HepG2 (cell line): ENCODE data around the gene THUMPD2. TPM values are rescaled to one million over a fixed set of nuclear protein-coding genes. Genes with fewer than 3 reads are reported as not detected.

Source experiments
- ATAC-seq: fragments of 200-7000 bp; cut with Tn5 transposase; 3 replicates; pipeline ENCODE4 v1.9.1; 2020; ENCODE audit warnings: mild to moderate bottlenecking, moderate library complexity
- BruUV-seq: library from RNA; stranded (reverse); fragments of 400-500 nt; replicated peaks from 2 replicates; lab custom pipeline; 2021; lab: Mats Ljungman, UMichigan
- CTCF ChIA-PET: fragments of 300-600 bp; formaldehyde crosslinking; extraction: SDS; loops from one replicate; lab custom pipeline; 2021; ENCODE audit warnings: low total read pairs, inconsistent platforms, low intra/inter-chr PET ratio; lab: Yijun Ruan, JAX
- POLR2A ChIA-PET: fragments of 350-600 bp; sonication (Branson Sonifier 250); formaldehyde crosslinking; loops from one replicate; lab custom pipeline; 2020; ENCODE audit warnings: antibody characterized with exemption, inconsistent platforms; lab: Yijun Ruan, JAX
- DNase-seq: peaks from one replicate; pipeline ENCODE4 v3.0.0-alpha.2; 2015; ENCODE audit warnings: low spot score
- FAIRE-seq: peaks from 3 replicates; lab custom pipeline; 2011; peaks lifted over from hg19 to GRCh38; lab: Jason Lieb, UNC
- H2AFZ ChIP-seq: one replicate; pipeline ENCODE4 v1.6.1; 2011; ENCODE audit warnings: low read length, inconsistent platforms
- H3K27ac ChIP-seq: fragments of 300-600 bp; 3 replicates; pipeline ENCODE4 v1.8.0; 2011; ENCODE audit warnings: mixed run types, mild to moderate bottlenecking, mixed read lengths, low read length, inconsistent platforms; ENCODE audit not compliant: insufficient read depth; ENCODE audit errors: extremely low read length
- H3K27me3 ChIP-seq, 2 experiments: fragments of 200-600 bp in 1 of 2; 2 replicates in 1 of 2; 3 replicates in 1 of 2; pipeline versions ENCODE4 v1.6.0 to v1.8.0; 2011; ENCODE audit warnings: low read length in 2 of 2, mild to moderate bottlenecking in 2 of 2, moderate library complexity in 2 of 2, inconsistent platforms in 1 of 2; ENCODE audit not compliant: insufficient read depth in 2 of 2, control insufficient read depth in 1 of 2
- H3K36me3 ChIP-seq, 2 experiments: fragments of 200-600 bp in 1 of 2; replicated peaks in 1 of 2; 2 replicates in 1 of 2; 3 replicates in 1 of 2; pipeline versions ENCODE4 v1.5.1 to v1.8.0; 2011; ENCODE audit warnings: low read length in 2 of 2, inconsistent platforms in 1 of 2; ENCODE audit not compliant: insufficient read depth in 2 of 2, control insufficient read depth in 1 of 2
- H3K4me1 ChIP-seq: 2 replicates; pipeline ENCODE4 v1.5.1; 2012; ENCODE audit warnings: low read length, inconsistent platforms; ENCODE audit not compliant: insufficient read depth
- H3K4me2 ChIP-seq: 2 replicates; pipeline ENCODE4 v1.6.0; 2011; ENCODE audit warnings: low read depth, low read length, inconsistent platforms
- H3K4me3 ChIP-seq, 3 experiments: fragments of 200-600 bp in 1 of 3; sonication (generic), shearing (Covaris generic) in 1 of 3; replicated peaks in 1 of 3; 2 replicates each; pipeline ENCODE4 v1.5.1; 2011 to 2016; ENCODE audit warnings: low read length in 3 of 3, inconsistent platforms in 2 of 3, low read depth in 2 of 3, mild to moderate bottlenecking in 2 of 3, control low read depth in 1 of 3, mixed read lengths in 1 of 3; ENCODE audit not compliant: insufficient read depth in 1 of 3
- H3K79me2 ChIP-seq: one replicate; pipeline ENCODE4 v1.6.1; 2011; ENCODE audit warnings: low read length, inconsistent platforms; ENCODE audit not compliant: insufficient read depth
- H3K9ac ChIP-seq: 2 replicates; pipeline ENCODE4 v1.6.0; 2011; ENCODE audit warnings: mild to moderate bottlenecking, low read depth, low read length, inconsistent platforms; ENCODE audit not compliant: insufficient read depth
- H3K9me3 ChIP-seq: 2 replicates; pipeline ENCODE4 v1.5.1; 2012; ENCODE audit warnings: mild to moderate bottlenecking, low read length
- H4K20me1 ChIP-seq: 2 replicates; pipeline ENCODE4 v1.6.0; 2011; ENCODE audit warnings: inconsistent platforms, mild to moderate bottlenecking, low read length, moderate library complexity; ENCODE audit not compliant: insufficient read depth
- HNRNPH1 ChIP-seq: fragments of 200-400 bp; formaldehyde crosslinking; optimal IDR thresholded peaks from 2 replicates; pipeline ENCODE3; 2017; ENCODE audit warnings: mild to moderate bottlenecking, low read depth, low read length
- HOXD1 ChIP-seq: sonication (generic); formaldehyde crosslinking; IDR thresholded peaks from 2 replicates; pipeline ENCODE4 v1.5.0; 2020; ENCODE audit warnings: missing genetic modification reagents
- KDM6A ChIP-seq: IDR thresholded peaks from 2 replicates; pipeline ENCODE4 v1.6.1; 2016; ENCODE audit warnings: low read depth
- MAFF ChIP-seq: IDR thresholded peaks from 2 replicates; pipeline ENCODE4 v1.6.1; 2011; ENCODE audit warnings: low read depth, low read length, improper control_type of control experiment
- NFIC ChIP-seq: IDR thresholded peaks from 2 replicates; pipeline ENCODE4 v1.6.1; 2012; ENCODE audit warnings: mild to moderate bottlenecking, low read length, inconsistent platforms
- NFKBIZ ChIP-seq: IDR thresholded peaks from 2 replicates; pipeline ENCODE4 v1.6.1; 2018; ENCODE audit warnings: missing genetic modification reagents, missing compliant biosample characterization
- NR2F6 ChIP-seq, 2 experiments: IDR thresholded peaks; 2 replicates each; pipeline ENCODE4 v1.6.1; 2016; ENCODE audit warnings: antibody characterized with exemption in 1 of 2, mild to moderate bottlenecking in 1 of 2
- PAF1 ChIP-seq: IDR thresholded peaks from 2 replicates; pipeline ENCODE4 v1.6.1; 2016; ENCODE audit warnings: missing genetic modification reagents, missing compliant biosample characterization
- SMARCC2 ChIP-seq: fragments of 450-650 bp; IDR thresholded peaks from 2 replicates; pipeline ENCODE4 v1.6.1; 2017; ENCODE audit warnings: antibody characterized with exemption, mild to moderate bottlenecking
- TBP ChIP-seq: sonication (generic); formaldehyde crosslinking; IDR thresholded peaks from 2 replicates; pipeline ENCODE4 v1.5.0; 2020; ENCODE audit warnings: missing genetic modification reagents
- ZBTB46 ChIP-seq: sonication (generic); formaldehyde crosslinking; IDR thresholded peaks from 2 replicates; pipeline ENCODE4 v1.4.0; 2020; ENCODE audit warnings: mild to moderate bottlenecking, missing genetic modification reagents, borderline replicate concordance
- ZMYM3 ChIP-seq: sonication (generic); formaldehyde crosslinking; IDR thresholded peaks from 2 replicates; pipeline ENCODE4 v1.5.1; 2020; ENCODE audit warnings: mild to moderate bottlenecking, missing genetic modification reagents
- ZNF569 ChIP-seq: sonication (generic); formaldehyde crosslinking; IDR thresholded peaks from 2 replicates; pipeline ENCODE4 v1.5.0; 2020; ENCODE audit warnings: mild to moderate bottlenecking, missing genetic modification reagents, moderate library complexity, borderline replicate concordance
- ZNF672 ChIP-seq: sonication (generic); formaldehyde crosslinking; IDR thresholded peaks from 2 replicates; pipeline ENCODE4 v1.8.1; 2022; ENCODE audit warnings: missing genetic modification reagents
- ZNF891 ChIP-seq: sonication (generic); formaldehyde crosslinking; IDR thresholded peaks from 2 replicates; pipeline ENCODE4 v1.5.0; 2020; ENCODE audit warnings: mild to moderate bottlenecking, missing genetic modification reagents
- WGBS: methylation state at CpG from one replicate; pipeline ENCODE4 v1.1.6; 2017; ENCODE audit warnings: low lambda C conversion rate; 5-methylcytosine and 5-hydroxymethylcytosine counted together
- in situ Hi-C: cut with HindIII; loops from 2 replicates; pipeline ENCODE4 v1.10.0; 2017; ENCODE audit warnings: low pct_unique_long_range_greater_than_20kb; ENCODE audit not compliant: extremely low pct_ligation_motif_present
- intact Hi-C: fragments of 100-400 bp; cut with micrococcal nuclease; formaldehyde crosslinking; loops from one replicate; pipeline ENCODE4 v1.10.0; 2022; ENCODE audit not compliant: unreplicated experiment
- polyA plus RNA-seq, 8 experiments: library from polyadenylated mRNA; depleted of rRNA in 3 of 8; stranded (reverse) in 7 of 8; unstranded in 1 of 8; fragments of >200 nt; fragmentation: Illumina TruSeq in 4 of 8; extraction: Trizol in 4 of 8; gene quantifications; 2 replicates each; pipeline versions ENCODE4 v1.2.1 to v1.2.3, GENCODE V29; 2011 to 2016; ENCODE audit warnings: low read depth in 4 of 8, missing spikeins in 1 of 8, mixed read lengths in 1 of 8; ENCODE audit not compliant: insufficient read depth in 1 of 8
- total RNA-seq, 5 experiments: library from RNA; depleted of rRNA; stranded (reverse); fragments of >200 nt; fragmentation: Illumina TruSeq; extraction: Trizol; gene quantifications; 2 replicates each; pipeline ENCODE4 v1.2.3, GENCODE V29; 2016; ENCODE audit warnings: low read depth in 1 of 5
- TF ChIP-seq, protein P1 (sequence below): sonication (generic); formaldehyde crosslinking; IDR thresholded peaks from 2 replicates; pipeline ENCODE4 v1.5.0; 2020; ENCODE audit warnings: mild to moderate bottlenecking, missing genetic modification reagents, borderline replicate concordance
- TF ChIP-seq, protein P2 (sequence below): sonication (generic); formaldehyde crosslinking; IDR thresholded peaks from 2 replicates; pipeline ENCODE4 v1.8.0; 2022; ENCODE audit warnings: missing genetic modification reagents, mild to moderate bottlenecking, borderline replicate concordance
- TF ChIP-seq, protein P3 (sequence below): sonication (generic); formaldehyde crosslinking; IDR thresholded peaks from 2 replicates; pipeline ENCODE4 v1.8.1; 2023; ENCODE audit warnings: mild to moderate bottlenecking, inconsistent platforms, moderate library complexity, missing genetic modification reagents, borderline replicate concordance

The THUMPD2 gene
- total and polyA plus RNA-seq, 2 of the 13 experiments (the other 11 are each of a cell fraction or from before 2014, with no cell fraction given) = 11.8 to 15.6 TPM

- TF ChIP-seq SMARCC2 = no peak
- TF ChIP-seq, protein P1, sequence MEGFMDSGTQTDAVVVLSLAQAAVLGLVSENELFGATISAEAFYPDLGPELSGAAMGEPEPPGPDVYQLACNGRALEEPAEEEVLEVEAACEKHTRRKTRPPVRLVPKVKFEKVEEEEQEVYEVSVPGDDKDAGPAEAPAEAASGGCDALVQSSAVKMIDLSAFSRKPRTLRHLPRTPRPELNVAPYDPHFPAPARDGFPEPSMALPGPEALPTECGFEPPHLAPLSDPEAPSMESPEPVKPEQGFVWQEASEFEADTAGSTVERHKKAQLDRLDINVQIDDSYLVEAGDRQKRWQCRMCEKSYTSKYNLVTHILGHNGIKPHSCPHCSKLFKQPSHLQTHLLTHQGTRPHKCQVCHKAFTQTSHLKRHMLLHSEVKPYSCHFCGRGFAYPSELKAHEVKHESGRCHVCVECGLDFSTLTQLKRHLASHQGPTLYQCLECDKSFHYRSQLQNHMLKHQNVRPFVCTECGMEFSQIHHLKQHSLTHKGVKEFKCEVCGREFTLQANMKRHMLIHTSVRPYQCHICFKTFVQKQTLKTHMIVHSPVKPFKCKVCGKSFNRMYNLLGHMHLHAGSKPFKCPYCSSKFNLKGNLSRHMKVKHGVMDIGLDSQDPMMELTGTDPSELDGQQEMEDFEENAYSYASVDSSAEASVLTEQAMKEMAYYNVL = no peak
- no peak for TF ChIP-seq ZNF891 (CRISPR knock-in tag)
- TF ChIP-seq ZMYM3 (CRISPR knock-in tag) = no peak
- no peak for TF ChIP-seq KDM6A
- TF ChIP-seq, protein P2, sequence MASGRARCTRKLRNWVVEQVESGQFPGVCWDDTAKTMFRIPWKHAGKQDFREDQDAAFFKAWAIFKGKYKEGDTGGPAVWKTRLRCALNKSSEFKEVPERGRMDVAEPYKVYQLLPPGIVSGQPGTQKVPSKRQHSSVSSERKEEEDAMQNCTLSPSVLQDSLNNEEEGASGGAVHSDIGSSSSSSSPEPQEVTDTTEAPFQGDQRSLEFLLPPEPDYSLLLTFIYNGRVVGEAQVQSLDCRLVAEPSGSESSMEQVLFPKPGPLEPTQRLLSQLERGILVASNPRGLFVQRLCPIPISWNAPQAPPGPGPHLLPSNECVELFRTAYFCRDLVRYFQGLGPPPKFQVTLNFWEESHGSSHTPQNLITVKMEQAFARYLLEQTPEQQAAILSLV = no peak
- no peak for TF ChIP-seq ZBTB46 (CRISPR knock-in tag)
- TF ChIP-seq HOXD1 = no peak
Observed at GRCh38 chr2:39733070-39733674, 45.9 kb downstream of the THUMPD2 start (continued).

- no peaks in the 10 kb centered on the region for H3K27me3 ChIP-seq
- no peaks in the 10 kb centered on the region for H3K9me3 ChIP-seq
- 100% methylated on average over 1 of the region's 1 CpG for WGBS
- H3K4me3 ChIP-seq = no peak overlapping the region
- no peak overlapping the region for H3K27ac ChIP-seq
- H3K79me2 ChIP-seq = no peaks in the 10 kb centered on the region
- no peak for DNase-seq
- H3K4me1 ChIP-seq = no peaks in the 10 kb centered on the region
- H3K36me3 ChIP-seq = peaks cover 8 to 32% of the 10 kb centered on the region in 2 experiments
- no peak overlapping the region for H3K9ac ChIP-seq
- CTCF ChIA-PET = no interaction called here
- H3K4me2 ChIP-seq = no peak overlapping the region
- no peaks in the 10 kb centered on the region for H4K20me1 ChIP-seq
- POLR2A ChIA-PET = interaction anchor here (1.2 kb wide), 1 partner anchor 42 kb away, joined by 3 read pairs; no protein-coding TSS in a partner anchor
- peak; percentile 10; the same call in 2 of the 3 replicates for ATAC-seq
- intact Hi-C loops = no loop called here
- no TSS peak for BruUV-seq
- no peak overlapping the region for H2AFZ ChIP-seq
- in situ Hi-C loops = loop anchor here (5.0 kb wide), 1 partner anchor 350 kb away; no protein-coding TSS in a partner anchor
- no peak for FAIRE-seq
- no peak for TF ChIP-seq MAFF
- no peak for TF ChIP-seq NFIC
- no peak for TF ChIP-seq TBP (CRISPR knock-in tag)
- no peak for TF ChIP-seq ZNF569 (CRISPR knock-in tag)
- TF ChIP-seq ZNF672 (CRISPR knock-in tag) = no peak
- TF ChIP-seq PAF1 (CRISPR knock-in tag) = no peak
- TF ChIP-seq, protein P3, sequence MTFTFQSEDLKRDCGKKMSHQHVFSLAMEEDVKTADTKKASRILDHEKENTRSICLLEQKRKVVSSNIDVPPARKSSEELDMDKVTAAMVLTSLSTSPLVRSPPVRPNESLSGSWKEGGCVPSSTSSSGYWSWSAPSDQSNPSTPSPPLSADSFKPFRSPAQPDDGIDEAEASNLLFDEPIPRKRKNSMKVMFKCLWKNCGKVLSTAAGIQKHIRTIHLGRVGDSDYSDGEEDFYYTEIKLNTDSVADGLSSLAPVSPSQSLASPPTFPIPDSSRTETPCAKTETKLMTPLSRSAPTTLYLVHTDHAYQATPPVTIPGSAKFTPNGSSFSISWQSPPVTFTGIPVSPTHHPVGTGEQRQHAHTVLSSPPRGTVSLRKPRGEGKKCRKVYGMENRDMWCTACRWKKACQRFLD (CRISPR knock-in tag) = no peak
- no peak for TF ChIP-seq HNRNPH1
- TF ChIP-seq NFKBIZ (CRISPR knock-in tag) = no peak
- no peak for TF ChIP-seq NR2F6 (IDR thresholded peaks at IDR 0.05)
- no peak for TF ChIP-seq NR2F6 (CRISPR knock-in tag; IDR thresholded peaks at IDR 0.05)
Observed at GRCh38 chr2:39732482-39732881, 46.6 kb downstream of the THUMPD2 start.
